Activated CD8-positive, alpha-beta memory T cell treated with anti-CD3 and anti-CD28 coated beads for 36 hours (primary cell): Measurements from ENCODE around the gene ZDHHC6. TPM values are rescaled to one million over a fixed set of nuclear protein-coding genes. Genes with fewer than 3 reads are reported as not detected.

Experiments used
- CTCF ChIA-PET: fragments of 350-600 bp; sonication (Branson Sonifier 250); formaldehyde crosslinking; loops from one replicate; lab custom pipeline; 2021; ENCODE audit warnings: antibody characterized with exemption; lab: Charles Lee
- POLR2A ChIA-PET: fragments of 350-600 bp; sonication (Branson Sonifier 250); formaldehyde crosslinking; loops from one replicate; lab custom pipeline; 2021; ENCODE audit warnings: antibody characterized with exemption; lab: Charles Lee
- total RNA-seq, 2 experiments: library from RNA; stranded (reverse); gene quantifications; one replicate each; pipeline ENCODE4 v1.2.3, GENCODE V29; 2021

The ZDHHC6 gene
- total RNA-seq, 2 experiments from 2014 or later, result 52.8 to 58.4 TPM

DNA sequence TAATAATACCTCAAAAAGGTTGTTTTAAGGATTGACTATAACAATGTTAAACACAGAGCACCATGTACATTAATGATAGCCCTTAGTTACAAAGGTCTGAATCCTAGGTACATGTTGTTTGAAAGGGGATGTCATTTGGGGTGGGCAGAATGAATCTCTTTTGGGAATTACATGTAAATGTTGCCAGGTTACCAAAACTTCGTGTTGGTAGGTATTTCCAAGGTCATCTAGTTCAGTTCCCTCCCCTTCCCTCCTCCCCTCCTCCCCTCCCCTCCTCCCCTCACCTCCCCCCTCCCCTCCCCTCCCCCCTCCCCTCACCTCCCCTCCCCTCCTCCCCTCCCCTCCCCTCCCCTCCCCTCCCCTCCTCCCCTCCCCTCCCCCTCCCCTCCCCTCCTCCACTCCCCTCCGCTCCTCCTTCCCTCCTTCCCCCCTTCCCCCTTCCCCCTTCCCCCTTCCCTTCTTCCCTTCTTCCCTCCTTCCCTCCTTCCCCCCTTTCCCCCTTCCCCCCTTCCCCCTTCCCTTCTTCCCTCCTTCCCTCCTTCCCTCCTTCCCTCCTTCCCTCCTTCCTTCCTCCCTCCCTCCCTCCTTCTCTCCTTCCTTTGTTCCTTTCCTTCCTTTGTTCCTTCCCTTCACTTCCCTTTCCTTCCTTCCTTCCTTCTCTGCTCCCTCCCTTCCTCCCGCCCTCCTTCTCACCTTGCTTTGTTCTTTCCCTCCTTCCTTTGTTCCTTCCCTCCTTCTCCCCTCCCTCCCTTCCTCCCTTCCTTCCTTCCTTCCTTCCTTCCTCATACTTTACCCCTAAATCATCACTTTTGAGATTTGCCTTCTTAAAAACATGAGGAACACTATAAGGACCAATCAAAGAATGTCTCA is 8.4 kb upstream of the ZDHHC6 start:
- POLR2A ChIA-PET, result interaction anchor here (0.7 to 2.1 kb wide), 3 partner anchors 8 to 81 kb away, joined by 3 to 6 read pairs (median 5); partner anchors contain the start of genes ACSL5, VTI1A and ZDHHC6

DNA sequence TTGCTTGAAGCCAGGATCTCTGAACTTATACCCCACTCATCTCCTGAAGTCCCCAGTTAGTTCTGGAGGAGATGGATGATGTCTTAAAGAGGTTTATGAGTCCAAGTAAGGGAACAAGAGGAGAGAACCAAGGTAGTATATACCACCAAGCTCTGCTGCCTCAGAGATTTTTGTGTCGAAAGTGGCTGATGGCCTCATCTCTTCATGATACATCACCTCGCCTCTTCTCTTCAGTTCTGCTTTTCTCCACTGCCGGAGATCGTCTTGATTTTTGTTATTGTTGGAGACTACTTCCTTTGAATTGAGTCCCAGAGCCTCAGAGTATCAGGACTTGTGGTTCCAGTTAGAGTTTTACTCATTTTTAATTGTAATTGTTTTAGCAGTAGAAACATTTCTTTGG is 2.2 kb upstream of the ZDHHC6 start:
- ChIA-PET POLR2A (no interaction called here), CTCF (interaction anchor here (2.0 kb wide), 1 partner anchor 23 kb away, joined by 7 read pairs; no protein-coding TSS in a partner anchor)

More for the DNA sequence above, 8.4 kb upstream of the ZDHHC6 start:
- CTCF ChIA-PET, result interaction anchor here (1.8 kb wide), 1 partner anchor 22 kb away, joined by 7 read pairs; no protein-coding TSS in a partner anchor

DNA sequence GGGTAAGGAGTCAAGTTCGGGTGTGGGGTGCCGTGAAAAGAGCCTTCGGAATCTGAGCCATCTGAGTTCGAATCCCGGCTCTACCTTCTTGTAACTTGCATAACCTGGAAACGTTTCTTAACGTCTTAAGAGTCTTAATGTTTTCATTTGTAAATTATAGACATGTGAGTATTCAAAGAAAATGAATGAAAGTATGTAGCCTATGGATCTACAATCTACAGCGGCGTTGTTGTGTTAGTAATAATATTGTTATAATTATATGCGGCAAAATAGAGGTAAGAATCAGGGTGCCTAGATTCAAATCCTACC is 860 bp upstream of the ZDHHC6 start:
- CTCF ChIA-PET, result no interaction called here
- POLR2A ChIA-PET, result interaction anchor here (0.8 to 1.5 kb wide), 5 partner anchors 9 to 264 kb away, joined by 3 to 6 read pairs (median 3); partner anchors contain the start of gene GPAM

DNA sequence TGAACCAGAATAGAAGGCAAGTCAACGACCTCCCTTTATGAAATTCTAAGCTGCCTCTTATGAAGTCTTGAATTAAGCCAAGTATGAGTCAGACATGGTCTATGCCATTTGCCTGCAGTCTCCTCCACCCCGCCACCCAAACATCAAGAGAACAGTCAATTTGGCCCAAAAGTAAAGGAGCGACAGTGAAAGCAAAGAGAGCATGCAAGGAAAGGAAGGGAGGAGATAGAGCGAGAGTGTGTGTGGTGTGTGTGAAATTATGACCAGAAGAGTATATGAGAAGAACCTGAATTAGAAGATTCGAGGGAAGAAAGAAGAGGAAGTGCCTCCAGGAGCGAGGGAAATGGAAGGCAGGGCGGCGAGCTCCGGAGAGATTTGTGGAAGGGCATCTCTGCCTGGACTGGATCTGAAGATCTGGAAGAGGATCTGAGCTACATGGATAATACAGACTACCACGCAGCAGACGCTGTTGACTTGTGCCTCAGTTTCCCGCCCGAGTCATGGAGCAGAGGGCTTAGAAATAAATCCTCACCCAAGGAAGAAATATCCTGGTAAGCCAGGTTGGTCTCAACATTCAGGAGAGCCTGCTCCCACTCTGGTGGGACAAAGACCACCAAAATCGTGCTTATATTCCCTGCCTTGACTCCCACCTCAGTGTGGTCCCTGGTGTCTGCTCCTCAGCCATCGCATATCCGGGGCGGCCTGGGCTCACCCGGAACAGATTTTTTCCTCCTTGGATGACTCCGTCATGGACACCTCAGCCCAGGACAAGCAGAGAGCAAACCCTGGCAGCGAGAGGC is 459 bp downstream of the ZDHHC6 start:
- ChIA-PET POLR2A (interaction anchor here (1.2 to 1.5 kb wide), 2 partner anchors 10 to 71 kb away, joined by 3 to 6 read pairs; no protein-coding TSS in a partner anchor), CTCF (interaction anchor here (1.0 to 1.1 kb wide), 2 partner anchors 13 kb away, joined by 3 read pairs; no protein-coding TSS in a partner anchor)

- ChIA-PET CTCF (interaction anchor here (1.1 to 1.3 kb wide), 2 partner anchors 57 to 67 kb away, joined by 3 read pairs; no protein-coding TSS in a partner anchor), POLR2A (interaction anchor here (1.6 kb wide), 1 partner anchor 14 kb away, joined by 5 read pairs; no protein-coding TSS in a partner anchor)
Observed at GRCh38 chr10:112442063-112442462, 4.7 kb downstream of the ZDHHC6 start.

GRCh38 chr10:112441520-112441919 is 5.2 kb downstream of the ZDHHC6 start:
- POLR2A ChIA-PET, result interaction anchor here (1.6 kb wide), 1 partner anchor 14 kb away, joined by 5 read pairs; no protein-coding TSS in a partner anchor
- CTCF ChIA-PET, result interaction anchor here (1.3 kb wide), 1 partner anchor 56 kb away, joined by 3 read pairs; no protein-coding TSS in a partner anchor

DNA sequence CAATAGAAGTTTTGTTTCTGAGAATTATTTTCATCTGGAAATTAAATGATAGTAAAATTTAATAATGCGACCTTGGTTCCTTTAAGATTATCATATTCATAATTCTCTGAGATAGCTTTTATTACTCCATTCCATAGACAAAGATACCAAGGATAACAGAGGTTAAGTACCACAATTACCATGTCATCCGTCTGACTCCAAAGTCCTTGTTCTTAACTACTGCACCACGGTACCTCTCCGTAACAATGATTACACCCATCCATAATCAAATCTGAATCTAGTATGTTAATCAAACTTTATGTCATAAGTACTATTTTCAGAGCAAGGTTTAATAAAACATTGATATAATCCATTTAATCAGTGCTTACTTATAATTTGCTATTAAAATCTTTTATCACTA is 8.4 kb downstream of the ZDHHC6 start:
- ChIA-PET CTCF (no interaction called here), POLR2A (no interaction called here)

DNA sequence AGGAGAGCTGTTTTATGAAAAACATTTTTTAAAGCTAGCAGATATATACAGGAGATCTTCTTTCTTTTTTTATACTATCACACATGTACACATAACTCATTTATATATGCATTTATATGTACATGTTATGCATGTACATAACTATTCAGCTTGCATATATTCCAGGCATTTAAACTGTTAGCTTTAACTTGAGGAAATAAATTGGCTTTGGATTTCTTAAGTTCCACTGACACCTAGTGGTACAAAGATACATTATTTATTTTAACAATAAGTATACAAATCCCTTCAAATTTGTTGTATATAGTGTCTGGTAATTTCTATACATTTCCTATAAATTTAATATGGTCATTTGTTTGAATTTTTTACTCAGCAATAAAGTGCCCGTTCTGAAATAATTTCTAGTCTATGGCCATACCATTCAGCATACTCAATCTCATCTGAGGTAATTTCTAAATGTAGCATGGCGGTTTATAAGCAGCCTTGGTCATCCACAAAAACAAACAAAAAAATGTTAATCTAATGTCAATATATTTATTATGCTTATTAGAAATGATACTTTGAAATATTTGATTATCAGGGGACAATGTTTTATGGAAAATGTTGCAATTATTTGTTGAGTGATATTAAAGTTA is 11.6 kb downstream of the ZDHHC6 start:
- ChIA-PET CTCF (interaction anchor here (1.0 to 1.6 kb wide), 5 partner anchors 14 to 298 kb away, joined by 3 to 4 read pairs (median 3); no protein-coding TSS in a partner anchor), POLR2A (interaction anchor here (1.1 kb wide), 1 partner anchor 12 kb away, joined by 3 read pairs; the partner anchor contains the start of gene VTI1A)

- ChIA-PET CTCF (interaction anchor here (1.1 to 1.3 kb wide), 2 partner anchors 14 to 23 kb away, joined by 3 to 7 read pairs; partner anchors contain the start of genes VTI1A and ZDHHC6), POLR2A (no interaction called here)
Observed at GRCh38 chr10:112433136-112433535, 13.6 kb downstream of the ZDHHC6 start.

- POLR2A ChIA-PET, result no interaction called here
- CTCF ChIA-PET, result no interaction called here
Observed at GRCh38 chr10:112429654-112430230, 17.0 kb downstream of the ZDHHC6 start.

DNA sequence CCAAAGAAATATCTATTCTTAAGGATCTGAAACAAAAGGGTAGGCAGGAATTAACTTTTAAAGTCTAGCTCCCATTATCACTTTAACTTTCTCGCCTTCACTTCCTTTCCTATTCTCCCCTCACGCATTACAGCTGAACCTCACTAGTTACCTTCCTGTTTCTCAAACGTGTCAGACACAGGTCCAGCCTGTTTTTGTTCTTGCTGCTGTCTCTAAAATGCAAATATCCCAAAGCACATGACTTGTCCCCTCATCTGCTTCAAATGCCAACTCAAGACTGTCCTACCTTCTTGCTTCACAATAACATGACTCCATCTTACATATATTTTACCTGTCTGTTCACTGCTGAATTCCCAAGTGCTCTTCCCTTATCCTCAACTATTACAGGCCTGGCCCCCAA is 17.6 kb downstream of the ZDHHC6 start:
- CTCF ChIA-PET, result no interaction called here
- POLR2A ChIA-PET, result no interaction called here

DNA sequence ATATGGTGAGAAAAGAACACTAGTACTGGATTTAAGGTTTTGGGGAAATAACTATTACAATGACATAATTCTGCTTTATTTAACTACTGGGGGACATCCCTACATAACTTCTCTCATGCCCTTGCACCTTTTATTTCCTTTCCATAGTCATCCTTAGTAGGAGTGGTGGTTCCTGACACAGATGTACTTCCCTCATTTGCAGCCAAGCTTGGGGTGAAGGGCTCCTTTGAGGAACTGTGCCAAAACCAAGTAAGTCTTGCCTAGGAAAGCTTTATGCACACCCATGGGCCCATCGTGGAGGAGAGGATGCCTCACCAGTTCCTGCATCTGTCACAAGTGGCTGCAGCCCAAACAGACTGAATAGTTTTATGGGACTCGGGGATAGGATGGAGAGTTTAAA is 20.6 kb downstream of the ZDHHC6 start:
- CTCF ChIA-PET, result no interaction called here
- POLR2A ChIA-PET, result no interaction called here

DNA sequence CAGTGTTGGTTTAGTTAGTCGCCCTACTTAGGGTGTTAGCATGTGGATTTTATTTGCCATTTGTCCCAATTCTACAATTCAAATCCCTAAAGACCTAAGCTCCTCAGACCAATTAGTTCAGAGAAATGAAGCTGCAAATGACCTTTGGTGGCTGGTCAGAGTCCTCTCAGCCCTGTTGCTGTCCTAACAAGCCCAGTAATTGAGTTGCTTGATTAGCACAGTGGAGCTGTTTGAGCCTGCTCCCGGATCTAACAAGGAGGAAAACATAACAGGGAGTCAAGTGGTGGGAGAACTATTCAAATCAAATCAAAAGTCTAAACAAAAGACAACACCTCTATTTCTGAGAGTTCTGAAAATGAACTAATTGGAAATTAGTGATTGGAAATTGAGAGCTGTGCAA is 22.1 kb downstream of the ZDHHC6 start:
- CTCF ChIA-PET, result no interaction called here
- POLR2A ChIA-PET, result interaction anchor here (0.5 kb wide), 1 partner anchor 273 kb away, joined by 6 read pairs; no protein-coding TSS in a partner anchor

DNA sequence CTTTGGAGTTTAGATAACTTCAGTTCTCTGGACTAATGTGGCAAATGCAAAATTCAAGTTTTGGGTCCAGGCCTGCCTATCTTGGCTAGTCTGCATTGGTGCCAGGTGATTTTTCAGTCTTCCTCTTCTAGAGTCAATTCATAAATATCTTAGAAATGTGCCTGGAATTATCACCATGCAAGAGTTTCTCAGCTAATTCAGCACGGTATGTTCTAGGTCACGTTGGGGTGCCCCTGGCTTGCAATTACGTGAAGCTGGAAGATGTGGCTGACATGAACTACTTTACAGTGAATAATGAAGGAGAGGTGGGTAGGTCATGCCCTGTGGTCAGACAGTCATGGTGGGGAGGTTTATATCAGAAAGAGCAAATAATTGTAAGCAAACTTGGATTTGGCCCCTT is 25.0 kb downstream of the ZDHHC6 start:
- ChIA-PET POLR2A (no interaction called here), CTCF (interaction anchor here (0.5 to 1.1 kb wide), 2 partner anchors 13 to 722 kb away, joined by 4 to 6 read pairs; no protein-coding TSS in a partner anchor)

DNA sequence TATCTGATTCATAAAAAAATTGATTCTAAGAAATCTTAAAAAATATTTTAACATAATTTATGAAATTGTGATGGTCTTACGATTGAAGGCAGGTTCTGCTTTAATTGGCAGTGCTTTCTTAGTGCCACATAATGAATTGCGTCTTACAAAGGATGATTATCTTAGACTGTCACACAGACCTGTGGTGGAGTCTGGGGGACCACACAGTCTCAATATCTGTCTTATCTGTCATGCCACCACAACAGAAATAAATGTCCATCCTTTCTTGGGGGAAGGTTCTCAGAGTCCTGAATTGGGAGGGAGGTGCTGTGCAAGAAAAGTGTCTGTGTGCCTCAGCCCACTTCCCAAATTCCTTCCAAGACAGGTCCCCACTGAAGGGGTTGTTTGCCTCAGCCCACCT is 34.0 kb downstream of the ZDHHC6 start:
- ChIA-PET CTCF (no interaction called here), POLR2A (no interaction called here)

- ChIA-PET CTCF (interaction anchor here (0.5 kb wide), 1 partner anchor 80 kb away, joined by 3 read pairs; no protein-coding TSS in a partner anchor), POLR2A (no interaction called here)
Observed at GRCh38 chr10:112409755-112410154, 37.0 kb downstream of the ZDHHC6 start.

GRCh38 chr10:112409299-112409698 is 37.4 kb downstream of the ZDHHC6 start:
- ChIA-PET CTCF (interaction anchor here (0.5 to 1.6 kb wide), 2 partner anchors 26 to 80 kb away, joined by 3 read pairs; no protein-coding TSS in a partner anchor), POLR2A (no interaction called here)

GRCh38 chr10:112407696-112408095 is 39.0 kb downstream of the ZDHHC6 start:
- ChIA-PET CTCF (interaction anchor here (0.6 to 1.6 kb wide), 2 partner anchors 28 to 270 kb away, joined by 3 read pairs; no protein-coding TSS in a partner anchor), POLR2A (no interaction called here)
